Epithelial cell of esophagus (primary cell): ENCODE data around the gene ZNF319.

Source experiments
- DNase-seq: peaks from one replicate; pipeline ENCODE4 v3.0.0; 2010; ENCODE audit warnings: low read depth
- H3K4me3 ChIP-seq: 2 replicates; pipeline ENCODE4 v1.5.1; 2011; ENCODE audit warnings: mild to moderate bottlenecking, low read length, control low read depth
- TF ChIP-seq, protein P1 (sequence below): IDR thresholded peaks from 2 replicates; pipeline ENCODE4 v1.5.1; 2011; ENCODE audit warnings: low read depth, mild to moderate bottlenecking, low read length, control low read depth, inconsistent platforms; ENCODE audit not compliant: insufficient read depth; ENCODE audit errors: missing control alignments

The ZNF319 gene

DNA sequence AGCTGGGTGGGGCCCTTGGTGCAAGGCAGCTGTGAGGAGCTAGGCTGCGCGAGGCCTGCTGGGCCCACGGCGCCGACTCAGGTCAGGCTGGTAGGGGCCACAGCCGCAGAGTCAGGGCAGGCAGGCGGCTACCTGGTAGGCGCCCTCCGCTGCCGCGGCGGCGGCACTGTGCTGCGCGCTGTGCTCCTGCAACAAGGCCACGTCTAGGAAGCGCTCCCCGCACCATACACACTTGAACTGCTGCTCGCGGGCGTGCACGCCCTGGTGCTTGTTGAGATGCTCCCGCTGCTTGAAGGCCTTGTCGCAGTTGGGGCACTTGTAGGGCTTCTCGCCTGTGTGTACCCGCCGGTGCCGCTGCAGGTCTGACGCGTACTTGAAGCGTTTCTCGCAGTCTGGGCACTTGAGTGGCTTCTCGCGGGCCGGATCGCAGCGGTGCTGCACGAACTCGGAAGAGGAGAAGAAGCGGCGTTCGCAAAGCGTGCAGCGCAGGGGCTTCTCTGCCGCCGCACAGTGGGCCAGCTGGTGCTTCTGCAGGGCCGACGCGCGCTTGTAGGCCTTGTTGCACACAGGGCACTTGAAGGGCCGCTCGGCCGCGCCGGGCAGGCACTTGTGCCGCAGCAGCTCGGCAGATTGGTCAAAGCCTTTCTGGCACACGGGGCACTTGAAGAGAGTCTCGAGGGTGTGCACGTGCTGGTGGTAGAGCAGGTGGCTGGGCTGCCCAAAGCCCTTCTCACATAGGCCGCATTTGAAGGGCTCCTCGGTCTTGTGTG is 3.9 kb downstream of the ZNF319 start:
- no peak for DNase-seq
- H3K4me3 ChIP-seq, result no peak overlapping the region
- TF ChIP-seq, protein P1, sequence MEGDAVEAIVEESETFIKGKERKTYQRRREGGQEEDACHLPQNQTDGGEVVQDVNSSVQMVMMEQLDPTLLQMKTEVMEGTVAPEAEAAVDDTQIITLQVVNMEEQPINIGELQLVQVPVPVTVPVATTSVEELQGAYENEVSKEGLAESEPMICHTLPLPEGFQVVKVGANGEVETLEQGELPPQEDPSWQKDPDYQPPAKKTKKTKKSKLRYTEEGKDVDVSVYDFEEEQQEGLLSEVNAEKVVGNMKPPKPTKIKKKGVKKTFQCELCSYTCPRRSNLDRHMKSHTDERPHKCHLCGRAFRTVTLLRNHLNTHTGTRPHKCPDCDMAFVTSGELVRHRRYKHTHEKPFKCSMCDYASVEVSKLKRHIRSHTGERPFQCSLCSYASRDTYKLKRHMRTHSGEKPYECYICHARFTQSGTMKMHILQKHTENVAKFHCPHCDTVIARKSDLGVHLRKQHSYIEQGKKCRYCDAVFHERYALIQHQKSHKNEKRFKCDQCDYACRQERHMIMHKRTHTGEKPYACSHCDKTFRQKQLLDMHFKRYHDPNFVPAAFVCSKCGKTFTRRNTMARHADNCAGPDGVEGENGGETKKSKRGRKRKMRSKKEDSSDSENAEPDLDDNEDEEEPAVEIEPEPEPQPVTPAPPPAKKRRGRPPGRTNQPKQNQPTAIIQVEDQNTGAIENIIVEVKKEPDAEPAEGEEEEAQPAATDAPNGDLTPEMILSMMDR, result no peak

DNA sequence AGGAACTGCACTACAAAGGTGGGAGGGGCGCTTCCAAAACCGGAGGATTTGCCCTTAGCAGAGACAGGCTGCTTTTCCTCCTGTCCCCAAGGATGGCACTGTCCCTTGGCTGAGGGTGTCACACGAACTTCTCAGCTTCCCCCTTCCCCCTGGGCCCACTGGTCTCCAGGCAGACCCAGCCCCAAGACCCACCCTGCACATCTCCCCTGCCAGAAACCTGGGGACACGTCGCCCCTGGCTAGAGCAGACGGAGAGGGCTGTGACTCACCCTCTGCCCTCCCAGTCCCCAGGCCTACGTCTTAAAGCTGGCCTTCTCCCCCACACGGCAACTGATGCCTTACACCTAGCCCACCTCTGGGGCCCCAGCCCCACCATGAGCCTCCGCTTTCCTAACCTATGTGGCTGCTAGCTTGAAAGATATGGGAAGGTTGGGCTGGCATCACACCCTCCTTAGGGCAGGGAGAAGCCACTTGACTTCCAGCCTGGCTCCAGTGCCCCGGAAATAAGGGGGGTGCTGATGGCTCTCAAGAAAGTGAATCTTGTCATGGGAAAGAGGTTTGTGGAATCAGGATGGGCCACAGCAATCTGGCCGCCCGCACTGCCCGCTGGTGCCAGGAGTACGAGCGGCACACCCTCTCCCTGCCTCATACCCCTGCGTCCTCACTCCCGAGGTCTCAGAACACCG is 4.6 kb downstream of the ZNF319 start:
- DNase-seq, result no peak
- H3K4me3 ChIP-seq, result no peak overlapping the region
- TF ChIP-seq, protein P1, result no peak

DNA sequence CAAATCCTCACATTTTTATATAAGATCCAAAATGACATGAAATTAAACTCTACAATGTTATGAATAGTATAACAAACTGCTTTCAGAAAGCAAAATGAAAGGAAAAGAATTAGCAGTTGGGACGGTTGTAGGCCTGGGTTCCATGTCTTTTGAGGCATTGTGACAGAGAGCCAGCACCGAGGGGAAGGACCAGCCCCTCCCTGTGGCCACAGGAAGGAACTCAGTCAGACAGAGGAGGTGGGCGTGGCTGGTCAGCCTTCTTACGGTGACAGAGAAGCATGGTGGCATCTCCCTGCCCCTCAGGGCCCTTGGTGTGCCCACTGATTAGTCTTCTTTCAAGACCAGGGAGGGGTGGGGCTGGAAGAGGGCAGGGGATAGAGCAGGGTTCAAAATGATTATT is 5.7 kb downstream of the ZNF319 start:
- H3K4me3 ChIP-seq, result no peak overlapping the region
- TF ChIP-seq, protein P1, result peak; percentile 62
- peak; percentile 63 for DNase-seq

DNA sequence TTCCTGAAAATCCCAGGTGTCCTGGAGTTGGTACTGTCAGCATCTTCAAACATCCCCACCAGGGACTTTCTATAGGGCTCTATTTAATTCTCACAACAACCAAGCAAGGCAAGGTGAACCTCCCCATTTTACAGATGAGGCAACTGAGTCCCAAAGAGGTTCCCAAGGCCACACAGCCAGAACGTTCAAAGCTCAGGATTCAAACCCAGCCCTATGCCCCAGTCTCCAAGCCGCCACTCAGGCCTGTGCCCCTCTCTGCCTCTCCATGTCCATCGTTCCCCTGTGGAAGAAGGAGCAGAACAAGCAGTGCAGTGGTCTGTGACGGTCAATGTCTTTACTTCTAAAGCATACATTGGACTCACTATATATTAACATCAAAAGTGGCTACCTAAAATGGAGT is 6.1 kb downstream of the ZNF319 start:
- TF ChIP-seq, protein P1, result no peak
- DNase-seq, result no peak
- no peak overlapping the region for H3K4me3 ChIP-seq

DNA sequence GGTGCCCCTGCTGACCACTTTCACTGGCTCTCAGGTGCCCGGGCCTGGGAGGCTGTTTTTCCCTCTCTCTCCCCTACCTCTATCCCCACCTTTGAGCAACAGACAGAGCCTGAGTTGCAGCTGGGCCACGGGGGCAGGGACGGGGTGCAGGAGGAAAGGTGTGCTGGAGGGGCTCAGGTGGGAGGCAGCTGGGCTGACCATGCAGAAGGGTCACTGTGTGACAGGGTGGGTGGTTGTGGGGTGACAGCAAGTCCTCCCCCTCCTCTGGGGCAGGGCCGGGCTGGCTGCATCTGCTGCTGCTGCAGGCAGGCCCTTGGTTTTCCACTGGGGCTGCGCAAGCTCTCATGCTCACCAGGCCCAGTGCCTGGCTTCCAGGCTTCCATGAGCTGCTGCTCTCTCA is 6.6 kb downstream of the ZNF319 start:
- H3K4me3 ChIP-seq, result no peak overlapping the region
- no peak for DNase-seq
- TF ChIP-seq, protein P1, result no peak

DNA sequence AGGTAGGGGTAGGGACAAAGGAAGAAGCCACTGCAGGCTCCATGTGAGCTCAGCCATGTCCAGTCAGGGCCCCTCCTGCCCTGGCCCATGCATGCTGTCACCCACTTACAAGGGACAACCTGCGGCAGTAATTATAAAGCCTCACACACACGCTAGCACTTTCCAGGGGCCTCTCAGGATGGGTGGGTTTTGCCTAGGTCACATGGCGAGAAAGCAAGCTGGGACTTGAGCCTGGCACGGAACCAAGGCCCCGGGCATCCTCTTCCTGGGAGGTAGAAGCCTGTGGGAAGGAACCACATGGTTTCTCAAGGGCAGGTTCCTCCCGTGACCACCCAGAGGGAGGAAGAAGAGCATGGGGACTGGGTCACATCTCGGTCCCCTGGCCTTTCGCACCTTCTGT is 7.0 kb downstream of the ZNF319 start:
- DNase-seq, result peak; percentile 78
- H3K4me3 ChIP-seq, result no peak overlapping the region
- TF ChIP-seq, protein P1, result no peak
